ENCODE results near the gene TNFRSF19.

The TNFRSF19 gene

GRCh38 chr13:23620211-23620610 lies 50.0 kb downstream of the TNFRSF19 start (continued):
- TF ChIP-seq ZNF280D (tag by site-specific recombination; IDR thresholded peaks at IDR 0.05) (no peak), ZNF510 (tag by site-specific recombination; IDR thresholded peaks at IDR 0.05; ENCODE audit: insufficient replicate concordance) (no peak), ZXDB (tag by site-specific recombination; IDR thresholded peaks at IDR 0.05) (no peak)

GRCh38 chr13:23620613-23621315 lies 50.6 kb downstream of the TNFRSF19 start:
- H3K9me3 ChIP-seq (ENCODE audit: control insufficient read depth, insufficient read depth, low read depth, low read length) = no peaks in the 10 kb centered on the region
- no peak for TF ChIP-seq ZNF561 (tag by site-specific recombination; IDR thresholded peaks at IDR 0.05; ENCODE audit: borderline replicate concordance)
- no peak for TF ChIP-seq ZNF449 (tag by site-specific recombination; IDR thresholded peaks at IDR 0.05)
- TF ChIP-seq ZNF18 (tag by site-specific recombination; IDR thresholded peaks at IDR 0.05) = no peak
- no peak for TF ChIP-seq ZNF280C (tag by site-specific recombination; IDR thresholded peaks at IDR 0.05)
- TF ChIP-seq ZIC2 (tag by site-specific recombination; IDR thresholded peaks at IDR 0.05) = no peak
- no peak for TF ChIP-seq ZNF580 (tag by site-specific recombination; IDR thresholded peaks at IDR 0.05)
- TF ChIP-seq ZNF148 (tag by site-specific recombination; IDR thresholded peaks at IDR 0.05; ENCODE audit: borderline replicate concordance) = no peak
- TF ChIP-seq ZBTB10 (tag by site-specific recombination; IDR thresholded peaks at IDR 0.05) = no peak
- no peak for TF ChIP-seq OVOL3 (tag by site-specific recombination; IDR thresholded peaks at IDR 0.05)
- TF ChIP-seq ZBTB49 (tag by site-specific recombination; IDR thresholded peaks at IDR 0.05; ENCODE audit: low read depth) = no peak
- TF ChIP-seq KLF1 (tag by site-specific recombination; IDR thresholded peaks at IDR 0.05) = no peak
- no peak for TF ChIP-seq ZBTB44 (tag by site-specific recombination; IDR thresholded peaks at IDR 0.05)
- POLR2A ChIA-PET = no interaction called here
- no peak overlapping the region for H3K27ac ChIP-seq (ENCODE audit: extremely low read depth, low read depth, low read length)
- H3K4me1 ChIP-seq (ENCODE audit: control insufficient read depth, insufficient read depth, low read length) = peaks cover 3% of the 10 kb centered on the region; the same call in 1 of the 2 replicates
- CTCF ChIA-PET = interaction anchor here (1.1 kb wide), 1 partner anchor 81 kb away, joined by 3 read pairs; no protein-coding TSS in a partner anchor
- no peak overlapping the region for H3K4me3 ChIP-seq (ENCODE audit: low read depth, low read length)
- H3K36me3 ChIP-seq (ENCODE audit: control insufficient read depth in 2 of 2, insufficient read depth in 1 of 2, low read length in 2 of 2) = no peaks in the 10 kb centered on the region

All from HEK293 (cell line).